Smooth muscle cell (in vitro differentiated cells): ENCODE measurements around the gene KIAA1755. TPM values are rescaled to one million over a fixed set of nuclear protein-coding genes. Genes with fewer than 3 reads are reported as not detected.
A peak's percentile ranks its signal among the peaks of the same experiment; 100 is the strongest.

Experiments used
- DNase-seq: peaks from one replicate; lab custom pipeline; 2025; ENCODE audit not compliant: unreplicated experiment; lab: John Stamatoyannopoulos, UW
- H2AFZ ChIP-seq: fragments of 200-600 bp; sonication (generic); 2 replicates; pipeline ENCODE4 v1.6.0; 2016; ENCODE audit warnings: antibody characterized with exemption, low read depth, mild to moderate bottlenecking
- H3F3A ChIP-seq: fragments of 200-600 bp; sonication (generic); 2 replicates; pipeline ENCODE4 v1.6.0; 2017; ENCODE audit warnings: antibody characterized with exemption, low read depth
- H3K27ac ChIP-seq: fragments of 200-600 bp; sonication (generic); 2 replicates; pipeline ENCODE4 v1.5.1; 2016; ENCODE audit warnings: low read depth, mild to moderate bottlenecking
- H3K27me3 ChIP-seq: fragments of 200-600 bp; sonication (generic); 2 replicates; pipeline ENCODE4 v1.6.1; 2016; ENCODE audit warnings: low read depth, mild to moderate bottlenecking
- H3K36me3 ChIP-seq: fragments of 200-600 bp; sonication (generic); 2 replicates; pipeline ENCODE4 v1.5.1; 2016; ENCODE audit warnings: low read depth
- H3K4me1 ChIP-seq: fragments of 200-600 bp; sonication (generic); 2 replicates; pipeline ENCODE4 v1.5.1; 2016; ENCODE audit warnings: low read depth
- H3K4me2 ChIP-seq: fragments of 200-600 bp; sonication (generic); 2 replicates; pipeline ENCODE4 v1.6.0; 2016; ENCODE audit warnings: mild to moderate bottlenecking
- H3K4me3 ChIP-seq: fragments of 200-600 bp; sonication (generic); 2 replicates; pipeline ENCODE4 v1.5.1; 2016; ENCODE audit warnings: mild to moderate bottlenecking
- H3K79me2 ChIP-seq: fragments of 200-600 bp; sonication (generic); 2 replicates; pipeline ENCODE4 v1.6.0; 2016; ENCODE audit warnings: low read depth, mild to moderate bottlenecking
- H3K9ac ChIP-seq: fragments of 200-600 bp; sonication (generic); 2 replicates; pipeline ENCODE4 v1.6.0; 2016; ENCODE audit warnings: low read depth
- H3K9me3 ChIP-seq: fragments of 200-600 bp; sonication (generic); replicated peaks from 2 replicates; pipeline ENCODE4 v1.5.1; 2016; ENCODE audit warnings: low read depth
- H4K20me1 ChIP-seq: fragments of 200-600 bp; sonication (generic); 2 replicates; pipeline ENCODE4 v1.6.0; 2016; ENCODE audit warnings: low read depth
- WGBS: methylation state at CpG from one replicate; pipeline ENCODE4 v1.1.7; 2016; ENCODE audit warnings: low lambda C conversion rate; 5-methylcytosine and 5-hydroxymethylcytosine counted together
- polyA plus RNA-seq: library from polyadenylated mRNA; unstranded; fragments of >200 nt; fragmentation: Nextera tagmentation; extraction: Ambion mirVana; gene quantifications from 2 replicates; pipeline ENCODE4 v1.2.1, GENCODE V29; 2016
- total RNA-seq: library from RNA; depleted of rRNA; stranded (reverse); fragments of >200 nt; gene quantifications from 2 replicates; pipeline ENCODE4 v1.2.3, GENCODE V29; 2014
- TF ChIP-seq, protein P1 (sequence below): fragments of 200-600 bp; sonication (generic); IDR thresholded peaks from 2 replicates; pipeline ENCODE4 v1.5.1; 2017; ENCODE audit warnings: borderline replicate concordance, mild to moderate bottlenecking, antibody characterized with exemption; ENCODE audit not compliant: insufficient read depth, poor library complexity, severe bottlenecking

The KIAA1755 gene
- total and polyA plus RNA-seq, 2 experiments from 2014 or later, result 0.17 TPM; not detected in 1

GRCh38 chr20:38221119-38221589 lies 39.4 kb downstream of the KIAA1755 start:
- TF ChIP-seq, protein P1, sequence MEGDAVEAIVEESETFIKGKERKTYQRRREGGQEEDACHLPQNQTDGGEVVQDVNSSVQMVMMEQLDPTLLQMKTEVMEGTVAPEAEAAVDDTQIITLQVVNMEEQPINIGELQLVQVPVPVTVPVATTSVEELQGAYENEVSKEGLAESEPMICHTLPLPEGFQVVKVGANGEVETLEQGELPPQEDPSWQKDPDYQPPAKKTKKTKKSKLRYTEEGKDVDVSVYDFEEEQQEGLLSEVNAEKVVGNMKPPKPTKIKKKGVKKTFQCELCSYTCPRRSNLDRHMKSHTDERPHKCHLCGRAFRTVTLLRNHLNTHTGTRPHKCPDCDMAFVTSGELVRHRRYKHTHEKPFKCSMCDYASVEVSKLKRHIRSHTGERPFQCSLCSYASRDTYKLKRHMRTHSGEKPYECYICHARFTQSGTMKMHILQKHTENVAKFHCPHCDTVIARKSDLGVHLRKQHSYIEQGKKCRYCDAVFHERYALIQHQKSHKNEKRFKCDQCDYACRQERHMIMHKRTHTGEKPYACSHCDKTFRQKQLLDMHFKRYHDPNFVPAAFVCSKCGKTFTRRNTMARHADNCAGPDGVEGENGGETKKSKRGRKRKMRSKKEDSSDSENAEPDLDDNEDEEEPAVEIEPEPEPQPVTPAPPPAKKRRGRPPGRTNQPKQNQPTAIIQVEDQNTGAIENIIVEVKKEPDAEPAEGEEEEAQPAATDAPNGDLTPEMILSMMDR, result peak; percentile 94
- H4K20me1 ChIP-seq, result no peaks in the 10 kb centered on the region
- H3F3A ChIP-seq, result peaks cover 11% of the 10 kb centered on the region
- peak; percentile 49 for DNase-seq
- 11% methylated on average over 11 of the region's 11 CpGs for WGBS
- no peak overlapping the region for H3K9ac ChIP-seq
- H3K4me1 ChIP-seq, result peaks cover 5% of the 10 kb centered on the region
- no peak overlapping the region for H2AFZ ChIP-seq
- no peaks in the 10 kb centered on the region for H3K27me3 ChIP-seq
- H3K79me2 ChIP-seq, result no peaks in the 10 kb centered on the region
- H3K27ac ChIP-seq, result no peak overlapping the region
- H3K9me3 ChIP-seq, result no peaks in the 10 kb centered on the region
- peak overlapping the region; percentile 19 for H3K4me3 ChIP-seq
- peak overlapping the region; percentile 79 for H3K4me2 ChIP-seq
- H3K36me3 ChIP-seq, result no peaks in the 10 kb centered on the region

DNA sequence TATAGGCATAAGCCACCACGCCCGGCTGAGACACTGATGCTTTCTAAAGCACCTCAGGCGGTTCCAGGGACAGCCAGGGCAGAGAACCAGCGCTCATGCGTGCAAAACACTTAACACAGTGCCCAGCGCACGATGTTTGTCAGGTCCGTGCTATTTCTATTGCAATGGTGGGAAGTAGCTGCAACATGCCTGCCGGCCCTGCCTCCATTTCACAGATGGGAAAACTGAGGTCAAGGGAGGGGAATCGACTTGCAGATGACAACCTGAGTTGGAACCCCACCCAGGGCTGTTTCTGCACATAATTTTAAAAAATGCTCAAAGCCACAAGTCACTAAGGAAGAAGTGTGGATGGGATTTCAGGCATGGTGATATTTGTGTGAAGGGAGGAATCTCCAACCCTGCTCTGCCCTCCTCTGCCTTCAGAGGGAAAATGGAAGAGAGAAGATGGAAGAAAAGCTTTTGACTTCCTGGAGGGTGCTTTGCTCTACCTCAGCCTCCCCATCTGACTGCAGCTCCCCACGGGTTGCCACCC lies 39.9 kb downstream of the KIAA1755 start:
- Histone ChIP-seq H2AFZ (no peak overlapping the region), H3K36me3 (no peaks in the 10 kb centered on the region), H3F3A (peaks cover 11% of the 10 kb centered on the region), H3K9ac (no peak overlapping the region), H4K20me1 (no peaks in the 10 kb centered on the region), H3K4me1 (peaks cover 5% of the 10 kb centered on the region), H3K79me2 (no peaks in the 10 kb centered on the region), H3K27me3 (no peaks in the 10 kb centered on the region), H3K4me2 (peak overlapping the region; percentile 79), H3K27ac (no peak overlapping the region), H3K9me3 (no peaks in the 10 kb centered on the region), H3K4me3 (peak overlapping the region; percentile 19)
- no peak for DNase-seq
- TF ChIP-seq, protein P1, result no peak
- whole genome bisulfite sequencing, result 79% methylated on average over 11 of the region's 11 CpGs

DNA sequence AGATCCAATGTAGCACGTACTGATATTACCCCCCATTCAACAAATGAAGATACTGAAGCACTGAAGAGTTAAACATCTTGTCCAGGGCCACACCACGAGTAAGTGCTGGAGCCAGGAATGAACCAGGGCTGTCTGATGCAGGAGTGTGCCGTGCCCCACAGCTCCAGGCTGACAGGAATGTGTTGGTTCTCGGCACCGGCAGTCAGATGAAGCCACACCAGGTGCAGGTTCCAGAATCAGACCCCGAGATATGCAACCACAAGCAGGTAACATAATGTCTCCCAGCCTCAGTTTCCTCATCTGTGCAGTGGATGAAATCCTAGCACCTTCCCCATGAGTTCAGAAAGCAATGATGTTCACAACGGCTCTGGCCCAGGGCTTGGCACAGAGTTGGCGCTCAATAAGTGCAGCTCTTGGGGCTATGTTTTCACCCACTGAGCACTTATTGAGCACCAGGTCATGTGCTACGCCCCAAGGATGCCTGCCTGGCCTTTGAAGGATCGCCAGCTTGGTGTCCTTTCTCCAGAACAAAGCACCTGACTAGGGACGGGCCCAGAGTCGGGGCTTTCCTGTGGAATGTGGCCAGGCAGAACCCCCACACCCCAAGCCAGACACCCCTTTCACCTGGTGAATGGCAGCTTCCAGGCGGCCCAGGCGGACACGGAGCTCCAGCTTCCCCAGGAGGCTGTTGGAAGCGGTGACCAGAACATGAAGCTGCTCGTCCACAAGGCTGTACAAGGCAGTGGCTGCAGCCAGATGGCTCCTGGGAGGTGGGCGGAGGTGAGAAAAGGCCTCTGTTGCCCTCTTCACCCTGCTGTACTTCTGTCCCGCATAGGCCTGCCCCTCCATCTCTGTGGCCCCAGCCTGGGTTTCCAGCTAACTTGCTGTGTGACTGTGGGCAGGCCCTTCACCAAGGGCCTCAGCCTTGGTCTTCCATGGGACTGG lies 41.3 kb downstream of the KIAA1755 start:
- no peak overlapping the region for H2AFZ ChIP-seq
- 87% methylated on average over 19 of the region's 19 CpGs for WGBS
- H3K27me3 ChIP-seq, result no peaks in the 10 kb centered on the region
- no peaks in the 10 kb centered on the region for H4K20me1 ChIP-seq
- TF ChIP-seq, protein P1, result no peak
- H3K9ac ChIP-seq, result no peak overlapping the region
- DNase-seq, result no peak
- peak overlapping the region; percentile 94 for H3K27ac ChIP-seq
- no peaks in the 10 kb centered on the region for H3K9me3 ChIP-seq
- peaks cover 5% of the 10 kb centered on the region for H3K4me1 ChIP-seq
- H3K79me2 ChIP-seq, result no peaks in the 10 kb centered on the region
- no peak overlapping the region for H3K4me3 ChIP-seq
- no peaks in the 10 kb centered on the region for H3K36me3 ChIP-seq
- H3K4me2 ChIP-seq, result no peak overlapping the region
- H3F3A ChIP-seq, result peaks cover 11% of the 10 kb centered on the region
